ENCODE results near the gene OPRPN. TPM values are rescaled to one million over a fixed set of nuclear protein-coding genes. Genes with fewer than 3 reads are reported as not detected.

The OPRPN gene
- total and polyA plus RNA-seq, 2 donors (not counting 3 experiments of a cell fraction or from before 2014, with no cell fraction given): not detected

- POLR2A ChIA-PET: no interaction called here
- no peak overlapping the region for H3K4me3 ChIP-seq (replicated peaks in 1 of 3; ENCODE audit: insufficient read depth in 1 of 3, low read depth in 1 of 3, low read length in 3 of 3)
- H3K27ac ChIP-seq (ENCODE audit: insufficient read depth, low read depth, low read length): no peak overlapping the region
- no peaks in the 10 kb centered on the region for H3K27me3 ChIP-seq (ENCODE audit: control insufficient read depth in 2 of 2, insufficient read depth in 2 of 2, low read length in 2 of 2)
- dilution Hi-C loops (cut with MboI; ENCODE audit: extremely low pct_ligation_motif_present, low sequenced_read_pairs): no loop called here
- intact Hi-C loops (cut with micrococcal nuclease): no loop called here
- H4K20me1 ChIP-seq (replicated peaks; ENCODE audit: control insufficient read depth, extremely low read depth, insufficient read depth, low read length): no peaks in the 10 kb centered on the region
- no peaks in the 10 kb centered on the region for H3K9me1 ChIP-seq (replicated peaks; ENCODE audit: control insufficient read depth, extremely low read depth, insufficient read depth, low read length)
- H3K9me3 ChIP-seq (replicated peaks; ENCODE audit: control insufficient read depth, insufficient read depth, low read length): no peaks in the 10 kb centered on the region
- BruUV-seq (replicated peaks): no TSS peak
- no peak overlapping the region for H3K4me2 ChIP-seq (ENCODE audit: insufficient read depth, low read length)
- H3K79me2 ChIP-seq (ENCODE audit: control insufficient read depth, insufficient read depth, low read length): no peaks in the 10 kb centered on the region
- no peak overlapping the region for H2AFZ ChIP-seq (ENCODE audit: low read depth, low read length)
- H3K4me1 ChIP-seq (ENCODE audit: control insufficient read depth, extremely low read depth, insufficient read depth, low read length): no peaks in the 10 kb centered on the region
- H3K36me3 ChIP-seq (ENCODE audit: control insufficient read depth in 2 of 2, extremely low read depth in 1 of 2, insufficient read depth in 2 of 2, low read length in 2 of 2): no peaks in the 10 kb centered on the region
- DNase-seq (ENCODE audit: low read depth, low spot score) (no peak), FAIRE-seq (no peak)
- H3K9ac ChIP-seq (replicated peaks; ENCODE audit: extremely low read depth, insufficient read depth, low read length): no peak overlapping the region
- CTCF ChIA-PET: no interaction called here
- TF ChIP-seq EZH2 (IDR thresholded peaks at IDR 0.05; ENCODE audit: borderline replicate concordance, low read depth, low read length, severe bottlenecking) (no peak), FOS (IDR thresholded peaks at IDR 0.05; ENCODE audit: borderline replicate concordance, insufficient read depth, low read length) (no peak), POLR2AphosphoS5 (IDR thresholded peaks at IDR 0.05; ENCODE audit: insufficient read depth, low read depth, low read length) (no peak), MYC (IDR thresholded peaks at IDR 0.05; ENCODE audit: low read depth, low read length) (no peak), CTCF (IDR thresholded peaks at IDR 0.05; ENCODE audit: extremely low read depth in 1 of 2, insufficient read depth in 1 of 2, low read depth in 1 of 2, low read length in 2 of 2) (no peak), JUN (IDR thresholded peaks at IDR 0.05; ENCODE audit: borderline replicate concordance, insufficient read depth, insufficient read length, low read depth) (no peak), GATA2 (IDR thresholded peaks at IDR 0.05; ENCODE audit: insufficient read depth, insufficient read length, low read depth, low read length) (no peak), POLR2A (IDR thresholded peaks at IDR 0.05; ENCODE audit: low read depth, low read length) (no peak), MAX (IDR thresholded peaks at IDR 0.05; ENCODE audit: insufficient read depth, insufficient read length) (no peak)
These were observed 5.5 kb upstream of the OPRPN start for GRCh38 chr4:70392057-70392776.
